T47D (cell line): ENCODE results near the gene PSTPIP1.

Source experiments
- DNase-seq, 2 experiments: peaks; one replicate each; pipeline versions ENCODE4 v3.0.0 to v3.0.0-alpha.2; 2011 to 2012; ENCODE audit warnings: low read depth in 1 of 2, low spot score in 1 of 2
- JUND ChIP-seq: IDR thresholded peaks from 2 replicates; pipeline ENCODE4 v1.6.1; 2012; ENCODE audit warnings: low read depth
- in situ Hi-C: cut with HindIII; loops from 2 replicates; pipeline ENCODE4 v1.10.0; 2016; ENCODE audit warnings: low sequenced_read_pairs, low pct_unique_long_range_greater_than_20kb

The PSTPIP1 gene

GRCh38 chr15:77033729-77034671 is 39.1 kb downstream of the PSTPIP1 start:
- in situ Hi-C loops: no loop called here
- DNase-seq: no peak
- no peak for TF ChIP-seq JUND

GRCh38 chr15:77034695-77035489 is 40.0 kb downstream of the PSTPIP1 start:
- no peak for TF ChIP-seq JUND
- in situ Hi-C loops: no loop called here
- DNase-seq: no peak

- no peak for TF ChIP-seq JUND
- no peak for DNase-seq
- in situ Hi-C loops: no loop called here
Measured at GRCh38 chr15:77035584-77035983, 40.7 kb downstream of the PSTPIP1 start.

GRCh38 chr15:77035999-77036471 is 41.1 kb downstream of the PSTPIP1 start:
- TF ChIP-seq JUND: no peak
- no peak for DNase-seq
- in situ Hi-C loops: no loop called here

- DNase-seq: no peak
- no peak for TF ChIP-seq JUND
- in situ Hi-C loops: no loop called here
Measured at GRCh38 chr15:77036537-77037387, 41.8 kb downstream of the PSTPIP1 start.

GRCh38 chr15:77037388-77038209 is 42.7 kb downstream of the PSTPIP1 start:
- in situ Hi-C loops: no loop called here
- no peak for DNase-seq
- TF ChIP-seq JUND: no peak

GRCh38 chr15:77038312-77039216 is 43.6 kb downstream of the PSTPIP1 start:
- in situ Hi-C loops: no loop called here
- TF ChIP-seq JUND: no peak
- DNase-seq: no peak

- in situ Hi-C loops: no loop called here
- TF ChIP-seq JUND: no peak
- no peak for DNase-seq
Measured at GRCh38 chr15:77039217-77039533, 44.2 kb downstream of the PSTPIP1 start.

GRCh38 chr15:77039848-77040247 is 44.9 kb downstream of the PSTPIP1 start:
- in situ Hi-C loops: no loop called here
- no peak for TF ChIP-seq JUND
- no peak for DNase-seq

- no peak for TF ChIP-seq JUND
- DNase-seq: no peak
- in situ Hi-C loops: no loop called here
Measured at GRCh38 chr15:77040673-77041072, 45.7 kb downstream of the PSTPIP1 start.

GRCh38 chr15:77042245-77042919 is 47.5 kb downstream of the PSTPIP1 start:
- no peak for TF ChIP-seq JUND
- DNase-seq: no peak
- in situ Hi-C loops: no loop called here
